ENCODE measurements around the gene PLAAT5.

Gene PLAAT5

GRCh38 chr11:63511048-63511748 is 20.2 kb upstream of the PLAAT5 start:
- no peak for DNase-seq

- peak; percentile 84 to 95 for DNase-seq
Measured at GRCh38 chr11:63510360-63511047, 19.5 kb upstream of the PLAAT5 start.

GRCh38 chr11:63508745-63509144 is 17.8 kb upstream of the PLAAT5 start:
- no peak for DNase-seq

GRCh38 chr11:63508009-63508408 is 17.0 kb upstream of the PLAAT5 start:
- DNase-seq, result peak; percentile 75 to 88

- DNase-seq, result no peak
Measured at GRCh38 chr11:63507511-63507910, 16.5 kb upstream of the PLAAT5 start.

GRCh38 chr11:63506876-63507275 is 15.9 kb upstream of the PLAAT5 start:
- DNase-seq, result no peak

GRCh38 chr11:63505857-63506528 is 15.0 kb upstream of the PLAAT5 start, which contains the start of gene LGALS12:
TSS of gene LGALS12 (plus strand) at chr11:63506084. CDS start at chr11:63506459, 375 bp downstream.
- no peak for DNase-seq

- DNase-seq, result peak in 1 of 2 donors; percentile 30
Measured at GRCh38 chr11:63504933-63505586, 14.1 kb upstream of the PLAAT5 start.

- DNase-seq, result no peak
Measured at GRCh38 chr11:63504054-63504453, 13.1 kb upstream of the PLAAT5 start.

GRCh38 chr11:63503492-63503891 is 12.5 kb upstream of the PLAAT5 start:
- DNase-seq, result no peak

- no peak for DNase-seq
Measured at GRCh38 chr11:63502252-63502820, 11.4 kb upstream of the PLAAT5 start.

GRCh38 chr11:63501236-63501635 is 10.3 kb upstream of the PLAAT5 start:
- DNase-seq, result no peak

GRCh38 chr11:63499874-63500273 is 8.9 kb upstream of the PLAAT5 start:
- DNase-seq, result no peak

- no peak for DNase-seq
Measured at GRCh38 chr11:63494975-63495374, 4.0 kb upstream of the PLAAT5 start.

- DNase-seq, result no peak
Measured at GRCh38 chr11:63493127-63493526, 2.2 kb upstream of the PLAAT5 start.

GRCh38 chr11:63492441-63492840 is 1.5 kb upstream of the PLAAT5 start:
- DNase-seq, result no peak

GRCh38 chr11:63491636-63492372 is 837 bp upstream of the PLAAT5 start:
- DNase-seq, result no peak

GRCh38 chr11:63491240-63491587 is 247 bp upstream of the PLAAT5 start:
- no peak for DNase-seq

GRCh38 chr11:63489879-63490278 is 1.1 kb downstream of the PLAAT5 start:
- no peak for DNase-seq

- DNase-seq, result no peak
Measured at GRCh38 chr11:63488789-63489188, 2.2 kb downstream of the PLAAT5 start.

- DNase-seq, result no peak
Measured at GRCh38 chr11:63485777-63486176, 5.2 kb downstream of the PLAAT5 start.

GRCh38 chr11:63480039-63480438 is 10.9 kb downstream of the PLAAT5 start:
- DNase-seq, result no peak

All from hippocampal formation (tissue), 2 donors.